Hepatocyte (in vitro differentiated cells): ENCODE measurements around the gene SLC26A11.

Experiments
- EZH2 ChIP-seq: fragments of 200-600 bp; sonication (generic); IDR thresholded peaks from 2 replicates; pipeline ENCODE4 v1.6.1; 2016; ENCODE audit warnings: antibody characterized with exemption, mild to moderate bottlenecking, borderline replicate concordance
- EZH2phosphoT487 ChIP-seq: fragments of 200-600 bp; sonication (generic); IDR thresholded peaks from one replicate; pipeline ENCODE4 v1.6.1; 2018; ENCODE audit warnings: antibody characterized with exemption, mild to moderate bottlenecking, low read depth, moderate library complexity; ENCODE audit not compliant: unreplicated experiment, severe bottlenecking
- TF ChIP-seq, protein P1 (sequence below): fragments of 200-600 bp; sonication (generic); IDR thresholded peaks from 2 replicates; pipeline ENCODE4 v1.5.1; 2016; ENCODE audit warnings: antibody characterized with exemption, mild to moderate bottlenecking; ENCODE audit not compliant: poor library complexity

DNA sequence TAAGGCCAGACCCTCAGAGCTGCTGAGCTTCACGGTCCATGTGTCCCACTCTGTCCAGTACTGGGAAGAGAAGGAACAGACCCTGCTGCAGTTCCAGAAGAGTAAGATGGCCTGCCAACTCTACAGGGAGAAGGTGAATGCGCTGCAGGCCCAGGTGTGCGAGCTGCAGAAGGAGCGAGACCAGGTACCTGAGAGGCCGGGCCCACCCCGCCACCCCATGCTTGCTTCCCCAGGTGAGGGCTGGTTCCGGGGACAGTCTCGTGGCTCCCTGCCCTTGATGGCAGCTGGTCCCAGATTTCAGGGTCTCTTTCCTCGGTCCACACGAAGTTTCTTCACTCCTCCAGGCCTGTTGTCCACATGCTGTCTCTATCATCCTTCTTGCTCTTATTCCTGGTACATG, 29.5 kb upstream of the SLC26A11 start:
- TF ChIP-seq, protein P1, sequence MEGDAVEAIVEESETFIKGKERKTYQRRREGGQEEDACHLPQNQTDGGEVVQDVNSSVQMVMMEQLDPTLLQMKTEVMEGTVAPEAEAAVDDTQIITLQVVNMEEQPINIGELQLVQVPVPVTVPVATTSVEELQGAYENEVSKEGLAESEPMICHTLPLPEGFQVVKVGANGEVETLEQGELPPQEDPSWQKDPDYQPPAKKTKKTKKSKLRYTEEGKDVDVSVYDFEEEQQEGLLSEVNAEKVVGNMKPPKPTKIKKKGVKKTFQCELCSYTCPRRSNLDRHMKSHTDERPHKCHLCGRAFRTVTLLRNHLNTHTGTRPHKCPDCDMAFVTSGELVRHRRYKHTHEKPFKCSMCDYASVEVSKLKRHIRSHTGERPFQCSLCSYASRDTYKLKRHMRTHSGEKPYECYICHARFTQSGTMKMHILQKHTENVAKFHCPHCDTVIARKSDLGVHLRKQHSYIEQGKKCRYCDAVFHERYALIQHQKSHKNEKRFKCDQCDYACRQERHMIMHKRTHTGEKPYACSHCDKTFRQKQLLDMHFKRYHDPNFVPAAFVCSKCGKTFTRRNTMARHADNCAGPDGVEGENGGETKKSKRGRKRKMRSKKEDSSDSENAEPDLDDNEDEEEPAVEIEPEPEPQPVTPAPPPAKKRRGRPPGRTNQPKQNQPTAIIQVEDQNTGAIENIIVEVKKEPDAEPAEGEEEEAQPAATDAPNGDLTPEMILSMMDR, result no peak
- TF ChIP-seq EZH2 (no peak), EZH2phosphoT487 (no peak)
